Activated CD4-positive, CD25-positive, alpha-beta regulatory T cell treated with anti-CD3 and anti-CD28 coated beads, Interleukin-2, amount 50 U/mL, for 16 hours (primary cell): Measurements from ENCODE around the gene OR10G2.

Experiments used
- DNase-seq: peaks from one replicate; pipeline ENCODE4 v3.0.0-alpha.2; 2020; ENCODE audit warnings: low read depth, low spot score

The OR10G2 gene

DNA sequence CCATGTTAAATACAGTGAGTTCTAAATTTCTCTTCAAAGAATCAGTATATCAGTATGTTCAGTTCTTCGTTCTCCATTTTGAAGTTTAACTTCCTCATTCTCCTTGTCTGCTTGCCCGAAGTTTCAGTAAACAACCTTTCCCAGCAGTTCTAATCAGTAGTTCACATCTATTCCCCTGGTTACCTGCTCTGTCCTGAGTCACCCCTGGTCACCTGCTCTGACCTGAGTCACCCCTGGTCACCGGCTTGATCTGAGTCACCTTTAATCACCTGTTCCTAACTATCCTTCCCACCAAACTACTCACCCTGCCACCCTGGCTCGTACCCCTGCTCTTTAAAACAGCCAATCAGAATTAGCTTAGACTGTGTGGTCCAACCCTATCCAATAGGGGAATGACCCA lies 45.4 kb downstream of the OR10G2 start:
- DNase-seq: no peak
